ENCODE measurements around the gene PGLYRP1. TPM values are rescaled to one million over a fixed set of nuclear protein-coding genes. Genes with fewer than 3 reads are reported as not detected.

PGLYRP1 gene
- total and polyA plus RNA-seq, 9 donors, result 0.27 to 2.3 (median 0.65) TPM

GRCh38 chr19:46033401-46033800 lies 10.5 kb upstream of the PGLYRP1 start:
- peaks cover 48% of the 10 kb centered on the region for H3K4me1 ChIP-seq (ENCODE audit: control insufficient read depth, insufficient read depth, low read length)
- 88% methylated on average over 8 of the region's 11 CpGs for WGBS (ENCODE audit: insufficient coverage)
- H3K4me3 ChIP-seq (ENCODE audit: low read length), result no peak overlapping the region
- DNase-seq, result no peak
- H3K9me3 ChIP-seq (replicated peaks; ENCODE audit: control insufficient read depth, low read depth, low read length), result no peaks in the 10 kb centered on the region
- H3K27ac ChIP-seq (ENCODE audit: low read length), result no peak overlapping the region
- H3K27me3 ChIP-seq (ENCODE audit: control insufficient read depth, insufficient read depth, low read length), result no peaks in the 10 kb centered on the region
- no peaks in the 10 kb centered on the region for H3K36me3 ChIP-seq (ENCODE audit: control insufficient read depth, insufficient read depth, low read length)

- DNase-seq, result no peak
- Histone ChIP-seq H3K27ac (ENCODE audit: low read length) (peak overlapping the region; percentile 83), H3K9me3 (replicated peaks; ENCODE audit: control insufficient read depth, low read depth, low read length) (no peaks in the 10 kb centered on the region), H3K4me3 (ENCODE audit: low read length) (no peak overlapping the region), H3K4me1 (ENCODE audit: control insufficient read depth, insufficient read depth, low read length) (peaks cover 48% of the 10 kb centered on the region), H3K27me3 (ENCODE audit: control insufficient read depth, insufficient read depth, low read length) (no peaks in the 10 kb centered on the region), H3K36me3 (ENCODE audit: control insufficient read depth, insufficient read depth, low read length) (no peaks in the 10 kb centered on the region)
- WGBS (ENCODE audit: insufficient coverage), result no CpG with 5 or more reads among the region's 3 CpGs
These were observed 9.8 kb upstream of the PGLYRP1 start for GRCh38 chr19:46032597-46033025.

- Histone ChIP-seq H3K9me3 (replicated peaks; ENCODE audit: control insufficient read depth, low read depth, low read length) (no peaks in the 10 kb centered on the region), H3K4me3 (ENCODE audit: low read length) (no peak overlapping the region), H3K27me3 (ENCODE audit: control insufficient read depth, insufficient read depth, low read length) (no peaks in the 10 kb centered on the region), H3K27ac (ENCODE audit: low read length) (peak overlapping the region; percentile 83), H3K36me3 (ENCODE audit: control insufficient read depth, insufficient read depth, low read length) (no peaks in the 10 kb centered on the region), H3K4me1 (ENCODE audit: control insufficient read depth, insufficient read depth, low read length) (peaks cover 44% of the 10 kb centered on the region)
- WGBS (ENCODE audit: insufficient coverage), result 62% methylated on average over 2 of the region's 5 CpGs
- peak; percentile 85 for DNase-seq
These were observed 9.1 kb upstream of the PGLYRP1 start for GRCh38 chr19:46031781-46032596.

- H3K4me3 ChIP-seq (ENCODE audit: low read length), result no peak overlapping the region
- DNase-seq, result peak; percentile 39
- no peaks in the 10 kb centered on the region for H3K27me3 ChIP-seq (ENCODE audit: control insufficient read depth, insufficient read depth, low read length)
- peaks cover 34% of the 10 kb centered on the region for H3K4me1 ChIP-seq (ENCODE audit: control insufficient read depth, insufficient read depth, low read length)
- WGBS (ENCODE audit: insufficient coverage), result 17% methylated on average over 1 of the region's 12 CpGs
- H3K9me3 ChIP-seq (replicated peaks; ENCODE audit: control insufficient read depth, low read depth, low read length), result no peaks in the 10 kb centered on the region
- H3K27ac ChIP-seq (ENCODE audit: low read length), result peak overlapping the region; percentile 69
- H3K36me3 ChIP-seq (ENCODE audit: control insufficient read depth, insufficient read depth, low read length), result no peaks in the 10 kb centered on the region
These were observed 8.1 kb upstream of the PGLYRP1 start for GRCh38 chr19:46030812-46031550.

- Histone ChIP-seq H3K4me3 (ENCODE audit: low read length) (no peak overlapping the region), H3K36me3 (ENCODE audit: control insufficient read depth, insufficient read depth, low read length) (no peaks in the 10 kb centered on the region), H3K27ac (ENCODE audit: low read length) (no peak overlapping the region), H3K4me1 (ENCODE audit: control insufficient read depth, insufficient read depth, low read length) (peaks cover 5% of the 10 kb centered on the region), H3K27me3 (ENCODE audit: control insufficient read depth, insufficient read depth, low read length) (peaks cover 26% of the 10 kb centered on the region), H3K9me3 (replicated peaks; ENCODE audit: control insufficient read depth, low read depth, low read length) (no peaks in the 10 kb centered on the region)
- no peak for DNase-seq
- WGBS (ENCODE audit: insufficient coverage), result 40% methylated on average over 1 of the region's 3 CpGs
These were observed 3.0 kb upstream of the PGLYRP1 start for GRCh38 chr19:46025835-46026234.

- Histone ChIP-seq H3K27ac (ENCODE audit: low read length) (no peak overlapping the region), H3K4me3 (ENCODE audit: low read length) (no peak overlapping the region)
These were observed 492 bp upstream of the PGLYRP1 start for GRCh38 chr19:46023311-46023779.

GRCh38 chr19:46022061-46022430 lies 807 bp downstream of the PGLYRP1 start:
- Histone ChIP-seq H3K9me3 (replicated peaks; ENCODE audit: control insufficient read depth, low read depth, low read length) (no peaks in the 10 kb centered on the region), H3K27me3 (ENCODE audit: control insufficient read depth, insufficient read depth, low read length) (peaks cover 26% of the 10 kb centered on the region), H3K4me3 (ENCODE audit: low read length) (no peak overlapping the region), H3K36me3 (ENCODE audit: control insufficient read depth, insufficient read depth, low read length) (peaks cover 7% of the 10 kb centered on the region), H3K4me1 (ENCODE audit: control insufficient read depth, insufficient read depth, low read length) (peaks cover under 1% of the 10 kb centered on the region), H3K27ac (ENCODE audit: low read length) (no peak overlapping the region)
- DNase-seq, result no peak
- 40% methylated on average over 9 of the region's 12 CpGs for WGBS (ENCODE audit: insufficient coverage)

More at GRCh38 chr19:46023311-46023779, 492 bp upstream of the PGLYRP1 start:
- no peaks in the 10 kb centered on the region for H3K9me3 ChIP-seq (replicated peaks; ENCODE audit: control insufficient read depth, low read depth, low read length)
- 47% methylated on average over 8 of the region's 11 CpGs for whole genome bisulfite sequencing (ENCODE audit: insufficient coverage)
- no peak for DNase-seq
- H3K4me1 ChIP-seq (ENCODE audit: control insufficient read depth, insufficient read depth, low read length), result no peaks in the 10 kb centered on the region
- H3K27me3 ChIP-seq (ENCODE audit: control insufficient read depth, insufficient read depth, low read length), result peaks cover 26% of the 10 kb centered on the region
- peaks cover 3% of the 10 kb centered on the region for H3K36me3 ChIP-seq (ENCODE audit: control insufficient read depth, insufficient read depth, low read length)

- Histone ChIP-seq H3K4me1 (ENCODE audit: control insufficient read depth, insufficient read depth, low read length) (peaks cover 3% of the 10 kb centered on the region), H3K36me3 (ENCODE audit: control insufficient read depth, insufficient read depth, low read length) (peaks cover 7% of the 10 kb centered on the region), H3K27me3 (ENCODE audit: control insufficient read depth, insufficient read depth, low read length) (peaks cover 27% of the 10 kb centered on the region), H3K9me3 (replicated peaks; ENCODE audit: control insufficient read depth, low read depth, low read length) (no peaks in the 10 kb centered on the region), H3K4me3 (ENCODE audit: low read length) (no peak overlapping the region), H3K27ac (ENCODE audit: low read length) (no peak overlapping the region)
- WGBS (ENCODE audit: insufficient coverage), result 45% methylated on average over 10 of the region's 11 CpGs
- no peak for DNase-seq
These were observed 1.3 kb downstream of the PGLYRP1 start for GRCh38 chr19:46021531-46022041.

- H3K4me1 ChIP-seq (ENCODE audit: control insufficient read depth, insufficient read depth, low read length), result peaks cover 8% of the 10 kb centered on the region
- no peak overlapping the region for H3K27ac ChIP-seq (ENCODE audit: low read length)
- H3K9me3 ChIP-seq (replicated peaks; ENCODE audit: control insufficient read depth, low read depth, low read length), result no peaks in the 10 kb centered on the region
- peaks cover 7% of the 10 kb centered on the region for H3K36me3 ChIP-seq (ENCODE audit: control insufficient read depth, insufficient read depth, low read length)
- H3K27me3 ChIP-seq (ENCODE audit: control insufficient read depth, insufficient read depth, low read length), result peaks cover 34% of the 10 kb centered on the region
- H3K4me3 ChIP-seq (ENCODE audit: low read length), result no peak overlapping the region
- WGBS (ENCODE audit: insufficient coverage), result 79% methylated on average over 6 of the region's 7 CpGs
- no peak for DNase-seq
These were observed 2.1 kb downstream of the PGLYRP1 start for GRCh38 chr19:46020819-46021125.

- Histone ChIP-seq H3K27ac (ENCODE audit: low read length) (no peak overlapping the region), H3K4me3 (ENCODE audit: low read length) (no peak overlapping the region), H3K36me3 (ENCODE audit: control insufficient read depth, insufficient read depth, low read length) (peaks cover 7% of the 10 kb centered on the region), H3K4me1 (ENCODE audit: control insufficient read depth, insufficient read depth, low read length) (peaks cover 17% of the 10 kb centered on the region), H3K27me3 (ENCODE audit: control insufficient read depth, insufficient read depth, low read length) (peaks cover 43% of the 10 kb centered on the region), H3K9me3 (replicated peaks; ENCODE audit: control insufficient read depth, low read depth, low read length) (no peaks in the 10 kb centered on the region)
- no peak for DNase-seq
- 85% methylated on average over 8 of the region's 13 CpGs for WGBS (ENCODE audit: insufficient coverage)
These were observed 3.6 kb downstream of the PGLYRP1 start for GRCh38 chr19:46019270-46019669.

Measured in muscle of leg (tissue), 11 donors.